ENCODE results near the gene PYGM. TPM values are rescaled to one million over a fixed set of nuclear protein-coding genes. Genes with fewer than 3 reads are reported as not detected.
A peak's percentile ranks its signal among the peaks of the same experiment; 100 is the strongest.
"Not testable (repeated sequence)": the region's sequence is repeated elsewhere in the genome, so short reads cannot be mapped to it uniquely, and the experiment has no call there.

PYGM gene
- polyA plus RNA-seq, 12 donors = 68.9 to 405 (median 157) TPM; not detected in 1

- DNase-seq = no peak
Measured at GRCh38 chr11:64719406-64719805, 40.4 kb downstream of the PYGM start.

GRCh38 chr11:64718780-64719124 is 41.0 kb downstream of the PYGM start:
- DNase-seq = no peak

- DNase-seq = no peak
Measured at GRCh38 chr11:64718084-64718779, 41.5 kb downstream of the PYGM start.

- DNase-seq = no peak
Measured at GRCh38 chr11:64717268-64717578, 42.6 kb downstream of the PYGM start.

- DNase-seq = no peak
Measured at GRCh38 chr11:64716473-64717267, 43.1 kb downstream of the PYGM start.

- no peak for DNase-seq
Measured at GRCh38 chr11:64715756-64716472, 43.9 kb downstream of the PYGM start.

- DNase-seq = no peak
Measured at GRCh38 chr11:64715110-64715509, 44.7 kb downstream of the PYGM start.

GRCh38 chr11:64714666-64715065 is 45.1 kb downstream of the PYGM start:
- DNase-seq = no peak

GRCh38 chr11:64713781-64714363 is 45.9 kb downstream of the PYGM start:
- no peak for DNase-seq

GRCh38 chr11:64713016-64713707 is 46.6 kb downstream of the PYGM start:
- DNase-seq = peak; percentile 61

- no peak for DNase-seq
Measured at GRCh38 chr11:64712430-64713015, 47.3 kb downstream of the PYGM start.

GRCh38 chr11:64711956-64712362 is 47.8 kb downstream of the PYGM start:
- no peak for DNase-seq

- DNase-seq = no peak
Measured at GRCh38 chr11:64711138-64711955, 48.4 kb downstream of the PYGM start.

GRCh38 chr11:64710418-64711137 is 49.2 kb downstream of the PYGM start:
- DNase-seq = no peak

GRCh38 chr11:64705501-64705900 is 54.3 kb downstream of the PYGM start:
- no peak for DNase-seq

- no peak for DNase-seq
Measured at GRCh38 chr11:64703048-64703447, 56.7 kb downstream of the PYGM start.

- not testable (repeated sequence) for DNase-seq
Measured at GRCh38 chr11:64701956-64702355, 57.8 kb downstream of the PYGM start.

GRCh38 chr11:64698427-64698826 is 61.3 kb downstream of the PYGM start:
- no peak for DNase-seq

- DNase-seq = no peak
Measured at GRCh38 chr11:64697663-64698375, 62.0 kb downstream of the PYGM start.
